GM10266 (cell line): Measurements from ENCODE around the gene FMO3.

ENCODE experiments used
- DNase-seq: peaks from one replicate; pipeline ENCODE4 v3.0.0; 2012; ENCODE audit errors: extremely low spot score
- TF ChIP-seq, protein P1 (sequence below): IDR thresholded peaks from 2 replicates; pipeline ENCODE4 v1.5.1; 2012; ENCODE audit warnings: mild to moderate bottlenecking, low read depth; ENCODE audit not compliant: control insufficient read depth, insufficient read depth; ENCODE audit errors: missing control alignments

FMO3 gene

DNA sequence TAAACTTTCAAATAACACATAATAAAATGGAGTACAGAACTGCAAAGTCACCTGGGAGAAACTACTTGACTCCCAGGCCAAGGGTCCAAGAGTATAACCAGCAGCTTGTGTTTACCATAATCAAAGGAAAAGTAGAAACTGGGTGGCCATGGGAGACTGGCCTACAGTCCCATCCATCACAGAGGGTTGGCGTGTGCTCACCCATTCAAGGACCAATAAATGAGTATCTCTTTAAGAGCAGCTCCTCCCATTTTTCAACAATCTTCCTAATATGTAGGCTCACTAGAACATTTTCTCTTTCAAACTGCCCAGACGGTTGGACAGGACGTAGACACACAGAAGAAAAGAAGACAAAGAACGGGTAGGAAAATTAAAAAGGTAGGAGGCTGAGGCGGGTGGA, at the start of gene FMO3:
FMO3 (plus strand) TSS at position 302 of the 400 bp plus-strand sequence. CDS start 1,754 bp downstream, outside the sequence.
- DNase-seq: no peak
- TF ChIP-seq, protein P1, sequence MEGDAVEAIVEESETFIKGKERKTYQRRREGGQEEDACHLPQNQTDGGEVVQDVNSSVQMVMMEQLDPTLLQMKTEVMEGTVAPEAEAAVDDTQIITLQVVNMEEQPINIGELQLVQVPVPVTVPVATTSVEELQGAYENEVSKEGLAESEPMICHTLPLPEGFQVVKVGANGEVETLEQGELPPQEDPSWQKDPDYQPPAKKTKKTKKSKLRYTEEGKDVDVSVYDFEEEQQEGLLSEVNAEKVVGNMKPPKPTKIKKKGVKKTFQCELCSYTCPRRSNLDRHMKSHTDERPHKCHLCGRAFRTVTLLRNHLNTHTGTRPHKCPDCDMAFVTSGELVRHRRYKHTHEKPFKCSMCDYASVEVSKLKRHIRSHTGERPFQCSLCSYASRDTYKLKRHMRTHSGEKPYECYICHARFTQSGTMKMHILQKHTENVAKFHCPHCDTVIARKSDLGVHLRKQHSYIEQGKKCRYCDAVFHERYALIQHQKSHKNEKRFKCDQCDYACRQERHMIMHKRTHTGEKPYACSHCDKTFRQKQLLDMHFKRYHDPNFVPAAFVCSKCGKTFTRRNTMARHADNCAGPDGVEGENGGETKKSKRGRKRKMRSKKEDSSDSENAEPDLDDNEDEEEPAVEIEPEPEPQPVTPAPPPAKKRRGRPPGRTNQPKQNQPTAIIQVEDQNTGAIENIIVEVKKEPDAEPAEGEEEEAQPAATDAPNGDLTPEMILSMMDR: no peak

DNA sequence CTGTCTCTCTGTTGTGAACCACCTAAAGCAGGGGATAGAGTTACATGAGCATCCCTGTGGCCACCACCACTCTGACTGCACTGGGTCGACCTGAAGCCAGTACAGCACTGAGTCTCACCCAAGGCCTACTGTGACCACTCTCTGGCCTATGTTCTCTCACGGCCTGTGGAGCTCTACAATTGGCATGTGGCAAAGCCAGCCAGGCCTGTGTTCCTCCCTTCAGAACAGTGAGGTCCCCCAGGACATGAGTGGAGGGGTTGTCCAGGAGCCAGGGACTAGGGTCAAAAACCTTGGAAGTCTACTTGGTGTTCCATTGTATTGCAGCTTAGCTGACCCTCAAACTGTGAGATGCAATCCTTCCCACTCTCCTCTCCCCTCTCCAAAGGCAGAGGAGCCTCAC, 42.7 kb upstream of the FMO3 start:
- TF ChIP-seq, protein P1: no peak

DNA sequence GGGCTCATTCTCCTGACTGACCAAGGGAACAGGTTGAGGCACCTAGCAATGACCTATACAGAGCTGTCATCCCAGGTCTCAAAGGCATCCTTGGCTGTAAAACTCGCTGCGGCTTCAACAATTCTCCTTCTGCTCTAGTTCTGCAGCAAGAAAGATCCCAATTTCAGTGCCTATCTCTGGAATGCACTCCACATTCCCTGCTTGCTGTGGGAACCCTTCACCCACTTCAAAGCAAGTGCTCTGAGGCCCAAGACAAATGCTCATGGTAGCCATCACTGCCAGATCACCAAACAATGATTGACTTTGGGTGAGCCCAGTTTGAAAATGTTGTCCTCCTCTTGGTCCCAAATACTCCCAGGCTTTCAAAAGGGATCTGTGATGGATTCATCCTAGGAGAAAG, 37.7 kb upstream of the FMO3 start:
- TF ChIP-seq, protein P1: no peak
- DNase-seq: no peak

More for the DNA sequence above, 42.7 kb upstream of the FMO3 start:
- no peak for DNase-seq

DNA sequence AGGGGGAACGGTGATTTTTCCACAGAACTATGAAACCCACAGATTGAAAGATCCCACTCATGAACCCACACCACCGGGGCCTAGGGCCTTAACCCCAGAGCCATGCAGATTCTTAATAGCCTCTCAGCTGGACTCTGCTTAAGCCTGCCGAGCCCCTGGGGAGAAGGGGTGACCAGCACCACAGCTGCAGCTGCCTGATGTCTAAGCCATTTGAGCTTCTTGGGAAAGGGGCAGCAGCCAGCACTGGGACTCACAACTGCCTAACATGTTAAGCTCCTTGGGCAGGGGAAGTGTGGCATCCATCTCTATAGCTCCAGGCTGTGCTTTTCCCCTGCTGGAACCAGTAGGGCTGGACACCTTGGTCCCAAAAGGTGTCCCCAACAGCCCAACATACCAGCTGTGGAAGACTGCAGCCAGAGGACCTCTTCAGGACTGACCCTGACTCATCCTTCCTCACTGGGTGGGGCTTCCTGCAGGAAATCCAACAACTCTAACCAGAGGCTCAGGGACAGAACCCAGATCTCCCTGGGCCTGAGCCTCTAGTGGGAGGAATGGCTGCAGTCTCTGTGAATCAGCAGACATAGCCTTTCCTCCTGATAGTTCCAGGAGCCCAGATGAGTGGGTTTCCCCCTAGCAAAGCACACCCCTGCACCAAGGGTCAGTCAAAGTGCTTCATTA, 34.6 kb upstream of the FMO3 start:
- TF ChIP-seq, protein P1: no peak
- no peak for DNase-seq

DNA sequence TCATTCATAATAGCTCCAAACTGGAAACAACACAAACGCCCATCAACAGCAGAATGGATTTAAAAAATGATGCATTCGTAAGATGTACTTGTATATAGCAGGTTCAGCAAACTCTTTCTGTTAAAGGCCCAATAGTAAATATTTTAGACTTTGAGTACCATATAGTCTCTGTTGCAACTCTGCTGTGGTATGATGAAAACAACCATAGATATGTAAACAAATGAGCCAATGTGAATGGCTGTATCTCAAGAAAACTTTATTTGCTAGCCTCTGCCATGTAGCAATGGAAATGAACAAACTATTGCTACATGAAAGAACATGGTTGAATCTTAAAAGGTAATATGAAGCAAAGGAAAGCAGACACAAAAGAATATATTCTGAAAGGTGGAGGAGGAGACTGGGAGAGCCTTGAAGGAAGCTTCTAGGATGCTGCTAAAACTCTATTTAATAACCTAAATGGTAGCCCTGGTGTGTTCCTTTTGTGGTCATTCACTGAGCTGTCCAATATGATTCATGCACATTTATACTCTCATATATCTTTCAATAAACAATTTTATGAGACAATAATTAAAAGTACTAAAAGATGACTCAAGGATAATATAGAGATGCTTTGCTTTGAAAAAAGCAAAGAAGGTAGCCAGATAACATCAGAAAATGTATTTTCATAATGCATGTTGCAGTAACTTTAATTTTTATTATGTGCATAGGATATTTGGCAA, 29.1 kb upstream of the FMO3 start:
- TF ChIP-seq, protein P1: no peak
- DNase-seq: no peak

DNA sequence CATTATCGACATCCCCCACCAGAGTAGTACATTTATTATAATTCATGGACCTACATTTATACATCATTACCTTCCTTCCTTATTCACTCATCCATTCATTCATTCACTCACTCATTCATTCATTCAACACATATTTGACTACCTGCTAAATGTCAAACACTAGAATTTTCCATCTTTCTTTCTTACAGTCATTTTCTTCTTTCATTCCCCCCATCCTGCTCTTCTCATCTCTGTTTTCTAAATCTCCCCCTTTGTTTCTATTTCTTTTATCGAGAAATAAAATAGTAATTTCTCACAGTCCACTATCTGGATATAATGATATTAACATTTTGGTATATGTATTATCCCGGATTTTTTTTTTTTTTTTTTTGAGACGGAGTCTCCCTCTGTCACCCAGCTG, 27.8 kb upstream of the FMO3 start:
- no peak for DNase-seq
- TF ChIP-seq, protein P1: no peak

DNA sequence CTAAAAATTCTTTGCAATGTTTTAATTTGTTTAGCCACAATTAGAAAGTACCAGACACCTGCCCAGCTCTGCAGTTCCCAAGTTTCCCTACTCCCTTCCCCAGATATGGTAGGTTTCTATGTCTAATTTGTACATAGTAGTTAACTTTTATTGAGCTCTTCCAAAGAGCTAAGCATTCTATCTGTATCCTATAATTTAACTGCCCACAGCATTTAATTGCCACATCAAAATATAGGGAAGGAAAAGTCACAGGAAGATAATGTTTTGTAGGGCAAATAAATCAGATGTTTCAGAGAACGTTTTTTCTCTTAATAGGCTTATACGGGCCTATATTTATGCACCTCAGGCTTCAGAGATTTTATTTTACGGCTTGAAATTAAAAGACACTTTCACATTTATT, 15.7 kb upstream of the FMO3 start:
- DNase-seq: no peak
- TF ChIP-seq, protein P1: no peak
